ENCODE measurements around the gene SLC22A23. TPM values are rescaled to one million over a fixed set of nuclear protein-coding genes. Genes with fewer than 3 reads are reported as not detected.

Gene SLC22A23
- total RNA-seq, 1 donor from 2014 or later, result 0.52 TPM

DNA sequence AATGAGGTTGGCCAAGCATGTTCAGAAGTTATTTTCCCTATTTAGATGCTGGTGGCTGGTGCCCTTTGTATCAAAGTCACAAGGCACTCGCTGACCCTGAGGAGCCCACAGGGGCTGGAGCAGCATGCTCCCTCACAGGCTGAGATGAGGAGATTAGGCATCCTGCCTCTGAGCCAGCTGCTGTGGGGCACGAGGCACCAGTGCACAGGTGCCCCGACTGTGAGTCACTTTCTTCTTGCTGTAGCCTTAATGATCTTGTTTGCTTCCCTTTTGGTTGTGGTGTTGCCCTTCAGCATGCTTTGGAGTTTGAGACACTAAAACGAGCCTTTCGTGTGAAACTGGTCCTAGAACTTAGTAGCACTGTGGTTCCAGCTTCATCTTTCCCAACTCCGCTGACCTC lies 193.8 kb downstream of the SLC22A23 start:
- H3K4me3 ChIP-seq (ENCODE audit: low read depth, low read length), result no peak overlapping the region
- no peak for DNase-seq (ENCODE audit: low read depth)
- TF ChIP-seq, protein P1, sequence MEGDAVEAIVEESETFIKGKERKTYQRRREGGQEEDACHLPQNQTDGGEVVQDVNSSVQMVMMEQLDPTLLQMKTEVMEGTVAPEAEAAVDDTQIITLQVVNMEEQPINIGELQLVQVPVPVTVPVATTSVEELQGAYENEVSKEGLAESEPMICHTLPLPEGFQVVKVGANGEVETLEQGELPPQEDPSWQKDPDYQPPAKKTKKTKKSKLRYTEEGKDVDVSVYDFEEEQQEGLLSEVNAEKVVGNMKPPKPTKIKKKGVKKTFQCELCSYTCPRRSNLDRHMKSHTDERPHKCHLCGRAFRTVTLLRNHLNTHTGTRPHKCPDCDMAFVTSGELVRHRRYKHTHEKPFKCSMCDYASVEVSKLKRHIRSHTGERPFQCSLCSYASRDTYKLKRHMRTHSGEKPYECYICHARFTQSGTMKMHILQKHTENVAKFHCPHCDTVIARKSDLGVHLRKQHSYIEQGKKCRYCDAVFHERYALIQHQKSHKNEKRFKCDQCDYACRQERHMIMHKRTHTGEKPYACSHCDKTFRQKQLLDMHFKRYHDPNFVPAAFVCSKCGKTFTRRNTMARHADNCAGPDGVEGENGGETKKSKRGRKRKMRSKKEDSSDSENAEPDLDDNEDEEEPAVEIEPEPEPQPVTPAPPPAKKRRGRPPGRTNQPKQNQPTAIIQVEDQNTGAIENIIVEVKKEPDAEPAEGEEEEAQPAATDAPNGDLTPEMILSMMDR (conservative IDR thresholded peaks at IDR 0.05; ENCODE audit: low read depth, low read length), result no peak

DNA sequence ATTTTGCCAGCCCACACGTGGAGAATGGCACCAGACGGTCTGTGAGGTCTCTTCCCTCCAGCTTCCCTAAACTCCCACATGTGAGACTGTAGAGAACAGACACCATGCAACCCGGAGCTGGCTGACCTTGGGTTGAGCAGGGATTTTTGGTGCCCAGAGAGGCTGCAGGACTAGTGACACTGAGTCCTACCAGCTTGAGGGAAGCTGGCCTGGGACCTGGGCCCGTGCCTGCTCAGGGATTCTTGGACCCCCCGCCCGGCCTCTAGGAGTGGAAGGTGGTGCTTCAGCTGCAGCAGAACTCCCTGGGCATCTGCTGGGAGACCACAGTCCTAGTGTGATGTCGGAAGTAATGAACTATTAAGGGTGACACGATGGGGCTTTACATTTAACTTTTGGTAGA lies 194.9 kb downstream of the SLC22A23 start:
- no peak overlapping the region for H3K4me3 ChIP-seq (ENCODE audit: low read depth, low read length)
- DNase-seq (ENCODE audit: low read depth), result no peak
- TF ChIP-seq, protein P1 (conservative IDR thresholded peaks at IDR 0.05; ENCODE audit: low read depth, low read length), result no peak

DNA sequence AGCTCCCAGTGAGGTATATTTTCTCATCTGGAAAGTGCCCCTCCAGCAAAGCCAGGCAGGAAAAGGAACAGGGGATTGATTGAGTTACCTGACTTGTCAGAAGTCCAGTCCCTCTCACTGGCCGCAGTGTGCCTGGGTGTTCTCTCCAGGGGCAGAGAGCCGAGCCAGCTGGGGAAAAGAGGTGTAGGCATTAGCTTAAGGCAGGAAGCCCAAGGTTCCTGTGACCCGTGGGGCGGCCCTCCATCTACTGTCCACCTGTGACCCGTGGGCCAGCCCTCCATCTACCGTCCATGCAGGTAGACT lies 195.4 kb downstream of the SLC22A23 start:
- TF ChIP-seq, protein P1 (conservative IDR thresholded peaks at IDR 0.05; ENCODE audit: low read depth, low read length), result no peak
- no peak for DNase-seq (ENCODE audit: low read depth)
- H3K4me3 ChIP-seq (ENCODE audit: low read depth, low read length), result no peak overlapping the region

DNA sequence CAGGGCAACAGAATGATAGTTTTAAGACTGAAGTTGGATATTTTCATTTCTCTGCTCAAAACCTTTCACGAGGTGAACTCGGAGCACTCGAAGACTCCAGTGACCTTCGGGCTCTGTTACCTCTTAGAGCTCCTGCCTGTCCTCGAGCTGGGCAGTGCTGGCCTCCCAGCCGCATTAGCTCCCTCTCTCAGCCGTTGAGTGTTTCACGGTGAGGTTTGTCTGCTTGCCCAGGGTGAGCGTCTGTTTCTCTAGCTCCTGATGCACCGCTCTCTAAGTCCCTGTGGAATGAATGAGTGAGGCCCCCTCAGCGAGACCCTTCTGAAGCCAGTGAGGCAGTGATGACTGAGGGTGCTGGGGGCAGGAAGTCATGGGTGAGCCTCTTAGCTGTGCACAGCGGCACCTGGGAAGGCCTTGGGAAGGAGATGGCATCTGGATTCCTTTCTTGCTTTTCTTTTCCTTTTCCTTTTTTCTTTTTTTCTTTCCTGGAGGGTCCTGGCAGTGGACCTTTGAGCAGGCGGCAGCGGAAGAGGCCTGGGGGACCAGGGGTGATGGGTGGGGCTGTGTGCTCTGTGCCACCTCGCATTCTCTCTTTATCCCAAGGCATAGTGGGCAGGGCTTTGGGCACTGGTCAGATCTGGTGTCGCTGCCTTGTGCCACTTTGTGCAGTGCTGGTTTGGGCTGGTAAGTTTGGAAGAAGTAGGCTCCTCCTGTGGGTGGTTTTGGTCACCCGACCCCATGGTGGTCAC lies 195.9 kb downstream of the SLC22A23 start:
- DNase-seq (ENCODE audit: low read depth), result no peak
- TF ChIP-seq, protein P1 (conservative IDR thresholded peaks at IDR 0.05; ENCODE audit: low read depth, low read length), result no peak
- H3K4me3 ChIP-seq (ENCODE audit: low read depth, low read length), result peak overlapping the region; percentile 89

DNA sequence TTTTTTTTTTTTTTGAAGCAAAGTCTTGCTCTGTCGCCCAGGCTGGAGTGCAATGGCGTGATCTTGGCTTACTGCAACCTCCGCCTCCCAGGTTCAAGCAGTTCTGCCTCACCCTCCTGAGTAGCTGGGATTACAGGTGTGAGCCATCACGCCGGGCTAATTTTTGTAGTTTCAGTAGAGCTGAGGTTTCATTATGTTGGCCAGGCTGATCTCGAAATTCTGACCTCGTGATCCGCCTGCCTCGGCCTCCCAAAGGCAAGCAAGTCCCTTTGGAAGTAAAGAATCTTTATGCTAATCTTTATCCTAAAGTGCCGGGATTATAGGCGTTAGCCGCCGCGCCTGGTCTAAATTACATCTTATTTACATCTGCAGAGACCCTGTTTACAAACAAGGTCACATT lies 196.6 kb downstream of the SLC22A23 start:
- H3K4me3 ChIP-seq (ENCODE audit: low read depth, low read length), result peak overlapping the region; percentile 89
- TF ChIP-seq, protein P1 (conservative IDR thresholded peaks at IDR 0.05; ENCODE audit: low read depth, low read length), result no peak
- DNase-seq (ENCODE audit: low read depth), result no peak

DNA sequence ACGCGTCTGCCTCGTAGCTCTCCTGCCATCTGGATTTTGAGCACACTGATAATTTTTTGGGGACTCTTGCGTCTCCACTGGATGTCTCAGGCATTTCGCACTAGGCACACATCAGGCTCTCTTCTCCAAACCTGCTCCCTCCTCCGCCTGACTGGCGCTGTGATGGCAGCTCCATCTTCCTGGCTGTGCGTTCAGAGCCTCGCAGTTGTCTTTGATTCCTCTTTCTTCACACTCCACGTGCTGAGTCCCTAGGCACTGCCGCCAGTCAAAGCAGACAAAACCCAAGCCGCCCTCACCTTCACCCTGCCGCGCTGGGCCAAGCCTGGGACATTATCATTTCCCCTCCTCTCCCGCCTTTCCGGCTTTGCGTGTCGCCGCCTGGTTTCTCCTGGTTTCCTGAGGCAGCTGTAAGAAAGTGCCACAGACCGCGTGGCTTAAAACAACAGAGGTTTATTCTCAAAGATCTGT lies 197.3 kb downstream of the SLC22A23 start:
- TF ChIP-seq, protein P1 (conservative IDR thresholded peaks at IDR 0.05; ENCODE audit: low read depth, low read length), result no peak
- no peak for DNase-seq (ENCODE audit: low read depth)
- peak overlapping the region; percentile 89 for H3K4me3 ChIP-seq (ENCODE audit: low read depth, low read length)
